ENCODE data around the gene ZNF93. TPM values are rescaled to one million over a fixed set of nuclear protein-coding genes. Genes with fewer than 3 reads are reported as not detected.
A peak's percentile ranks its signal among the peaks of the same experiment; 100 is the strongest.

Gene ZNF93
- total and polyA plus RNA-seq, 2 of the 8 experiments (the other 6 are each of a cell fraction or from before 2014, with no cell fraction given), result 40.8 to 61.8 TPM

GRCh38 chr19:19865750-19866610 lies 34.8 kb upstream of the ZNF93 start, which contains the start of gene ZNF253 (continued):
- TF ChIP-seq CHD7 (IDR thresholded peaks at IDR 0.05; ENCODE audit: insufficient replicate concordance, low read length) (no peak), TBP (IDR thresholded peaks at IDR 0.05; ENCODE audit: low read depth, low read length) (peak; percentile 97), TEAD4 (IDR thresholded peaks at IDR 0.05; ENCODE audit: low read depth, low read length) (no peak), RBBP5 (IDR thresholded peaks at IDR 0.05; ENCODE audit: borderline replicate concordance, low read depth, low read length) (no peak), SRF (IDR thresholded peaks at IDR 0.05; ENCODE audit: low read depth, low read length) (no peak), SP4 (IDR thresholded peaks at IDR 0.05; ENCODE audit: low read length) (no peak), HDAC2 (IDR thresholded peaks at IDR 0.05; ENCODE audit: borderline replicate concordance in 1 of 2, low read depth in 2 of 2, low read length in 2 of 2) (no peak), SP1 (IDR thresholded peaks at IDR 0.05; ENCODE audit: low read depth, low read length) (peak; percentile 93), CBX8 (IDR thresholded peaks at IDR 0.05; ENCODE audit: borderline replicate concordance, low read depth, low read length) (no peak), RFX5 (IDR thresholded peaks at IDR 0.05; ENCODE audit: borderline replicate concordance, low read depth, low read length) (no peak)

Measured in H1 (cell line).